Cardiac muscle cell (in vitro differentiated cells and primary cell): Measurements from ENCODE around the gene XXYLT1. TPM values are rescaled to one million over a fixed set of nuclear protein-coding genes. Genes with fewer than 3 reads are reported as not detected.

ENCODE experiments used
- DNase-seq, 2 donors: peaks; one replicate each; pipeline versions ENCODE4 v3.0.0 to v3.0.0-alpha.2; 2010 to 2017; ENCODE audit warnings: low read depth in 1 of 2, low spot score in 1 of 2
- H3K27ac ChIP-seq: fragments of 200-600 bp; sonication (generic); 2 replicates; pipeline ENCODE4 v1.5.1; 2016
- H3K27me3 ChIP-seq: fragments of 200-600 bp; sonication (generic); 2 replicates; pipeline ENCODE4 v1.6.0; 2016; ENCODE audit warnings: control low read depth
- H3K36me3 ChIP-seq: fragments of 200-600 bp; sonication (generic); 2 replicates; pipeline ENCODE4 v1.5.1; 2016; ENCODE audit warnings: control low read depth
- H3K4me1 ChIP-seq: fragments of 200-600 bp; sonication (generic); 2 replicates; pipeline ENCODE4 v1.8.1; 2017; ENCODE audit warnings: low read depth, mild to moderate bottlenecking, mixed run types
- H3K4me3 ChIP-seq: fragments of 200-600 bp; sonication (generic); 2 replicates; pipeline ENCODE4 v1.5.1; 2016; ENCODE audit warnings: mild to moderate bottlenecking
- H3K9me3 ChIP-seq: fragments of 200-600 bp; sonication (generic); 2 replicates; pipeline ENCODE4 v1.5.1; 2017; ENCODE audit warnings: low read depth, mild to moderate bottlenecking, control low read depth
- polyA plus RNA-seq: library from polyadenylated mRNA; unstranded; fragments of >200 nt; fragmentation: Nextera tagmentation; extraction: Ambion mirVana; gene quantifications from 2 replicates; pipeline ENCODE4 v1.2.1, GENCODE V29; 2016
- total RNA-seq: library from RNA; depleted of rRNA; stranded (reverse); fragments of >200 nt; gene quantifications from 2 replicates; pipeline ENCODE4 v1.2.3, GENCODE V29; 2016
- TF ChIP-seq, protein P1 (sequence below): IDR thresholded peaks from 2 replicates; pipeline ENCODE4 v1.5.1; 2012; ENCODE audit warnings: low read depth, mild to moderate bottlenecking, low read length

XXYLT1 gene
- total and polyA plus RNA-seq, 2 experiments from 2014 or later = 52.5 to 62.2 TPM

GRCh38 chr3:195123281-195123691 is 147.7 kb downstream of the XXYLT1 start:
- DNase-seq = no peak
- H3K4me1 ChIP-seq = peaks cover 15% of the 10 kb centered on the region
- H3K9me3 ChIP-seq = no peaks in the 10 kb centered on the region
- H3K36me3 ChIP-seq = no peaks in the 10 kb centered on the region
- TF ChIP-seq, protein P1, sequence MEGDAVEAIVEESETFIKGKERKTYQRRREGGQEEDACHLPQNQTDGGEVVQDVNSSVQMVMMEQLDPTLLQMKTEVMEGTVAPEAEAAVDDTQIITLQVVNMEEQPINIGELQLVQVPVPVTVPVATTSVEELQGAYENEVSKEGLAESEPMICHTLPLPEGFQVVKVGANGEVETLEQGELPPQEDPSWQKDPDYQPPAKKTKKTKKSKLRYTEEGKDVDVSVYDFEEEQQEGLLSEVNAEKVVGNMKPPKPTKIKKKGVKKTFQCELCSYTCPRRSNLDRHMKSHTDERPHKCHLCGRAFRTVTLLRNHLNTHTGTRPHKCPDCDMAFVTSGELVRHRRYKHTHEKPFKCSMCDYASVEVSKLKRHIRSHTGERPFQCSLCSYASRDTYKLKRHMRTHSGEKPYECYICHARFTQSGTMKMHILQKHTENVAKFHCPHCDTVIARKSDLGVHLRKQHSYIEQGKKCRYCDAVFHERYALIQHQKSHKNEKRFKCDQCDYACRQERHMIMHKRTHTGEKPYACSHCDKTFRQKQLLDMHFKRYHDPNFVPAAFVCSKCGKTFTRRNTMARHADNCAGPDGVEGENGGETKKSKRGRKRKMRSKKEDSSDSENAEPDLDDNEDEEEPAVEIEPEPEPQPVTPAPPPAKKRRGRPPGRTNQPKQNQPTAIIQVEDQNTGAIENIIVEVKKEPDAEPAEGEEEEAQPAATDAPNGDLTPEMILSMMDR = peak; percentile 16
- H3K27ac ChIP-seq = peak overlapping the region; percentile 18
- H3K27me3 ChIP-seq = no peaks in the 10 kb centered on the region
- H3K4me3 ChIP-seq = no peak overlapping the region

GRCh38 chr3:195122261-195122660 is 148.7 kb downstream of the XXYLT1 start:
- TF ChIP-seq, protein P1 = no peak
- H3K27ac ChIP-seq = no peak overlapping the region
- no peak for DNase-seq
- H3K4me1 ChIP-seq = peaks cover 25% of the 10 kb centered on the region
- H3K36me3 ChIP-seq = no peaks in the 10 kb centered on the region
- H3K4me3 ChIP-seq = no peak overlapping the region
- H3K9me3 ChIP-seq = no peaks in the 10 kb centered on the region
- no peaks in the 10 kb centered on the region for H3K27me3 ChIP-seq

DNA sequence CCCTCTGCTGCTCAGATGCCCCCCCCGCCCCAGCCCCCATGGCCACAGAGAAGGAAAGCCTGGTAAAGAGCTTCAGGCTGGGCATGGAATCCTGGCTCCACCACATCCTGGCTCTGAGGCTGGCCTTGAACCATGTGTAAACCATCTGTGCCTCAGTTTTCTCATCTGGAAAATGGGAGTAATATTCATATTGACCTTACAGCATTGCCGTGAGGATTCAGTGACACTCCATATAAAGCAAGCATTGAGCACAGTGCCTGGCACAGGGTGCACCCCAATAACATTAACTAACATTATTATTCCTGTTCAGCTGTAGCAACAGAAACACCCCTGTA is 150.7 kb downstream of the XXYLT1 start:
- no peak overlapping the region for H3K4me3 ChIP-seq
- H3K27ac ChIP-seq = no peak overlapping the region

GRCh38 chr3:195119461-195120266 is 151.3 kb downstream of the XXYLT1 start:
- H3K4me3 ChIP-seq = no peak overlapping the region
- TF ChIP-seq, protein P1 = no peak
- H3K9me3 ChIP-seq = no peaks in the 10 kb centered on the region
- H3K27ac ChIP-seq = no peak overlapping the region
- H3K4me1 ChIP-seq = peaks cover 34% of the 10 kb centered on the region
- no peaks in the 10 kb centered on the region for H3K27me3 ChIP-seq
- no peaks in the 10 kb centered on the region for H3K36me3 ChIP-seq
- peak in 1 of 2 donors; percentile 85 for DNase-seq

More for the DNA sequence above, 150.7 kb downstream of the XXYLT1 start:
- DNase-seq = no peak
- Histone ChIP-seq H3K9me3 (no peaks in the 10 kb centered on the region), H3K27me3 (no peaks in the 10 kb centered on the region), H3K4me1 (peaks cover 37% of the 10 kb centered on the region), H3K36me3 (no peaks in the 10 kb centered on the region)
- TF ChIP-seq, protein P1 = no peak

GRCh38 chr3:195118671-195119070 is 152.3 kb downstream of the XXYLT1 start:
- Histone ChIP-seq H3K27me3 (no peaks in the 10 kb centered on the region), H3K36me3 (no peaks in the 10 kb centered on the region), H3K9me3 (no peaks in the 10 kb centered on the region), H3K4me3 (no peak overlapping the region), H3K27ac (no peak overlapping the region), H3K4me1 (peaks cover 34% of the 10 kb centered on the region)
- TF ChIP-seq, protein P1 = no peak
- DNase-seq = peak in 1 of 2 donors; percentile 84
